Bronchial epithelial cell (primary cell): ENCODE results near the gene TMEM97. TPM values are rescaled to one million over a fixed set of nuclear protein-coding genes. Genes with fewer than 3 reads are reported as not detected.

Source experiments
- DNase-seq: peaks from one replicate; pipeline ENCODE4 v3.0.0-alpha.2; 2010; ENCODE audit warnings: low read depth
- FAIRE-seq: peaks from 2 replicates; lab custom pipeline; 2011; peaks lifted over from hg19 to GRCh38; lab: Jason Lieb, UNC
- H3K27me3 ChIP-seq: 2 replicates; pipeline ENCODE4 v1.5.1; 2011; ENCODE audit warnings: low read length; ENCODE audit not compliant: control insufficient read depth, insufficient read depth
- H3K36me3 ChIP-seq: 2 replicates; pipeline ENCODE4 v1.5.1; 2011; ENCODE audit warnings: low read length; ENCODE audit not compliant: control insufficient read depth, insufficient read depth
- H3K4me3 ChIP-seq: 2 replicates; pipeline ENCODE4 v1.5.1; 2011; ENCODE audit warnings: mild to moderate bottlenecking, low read depth, low read length, control low read depth
- total RNA-seq: library from RNA; depleted of rRNA; stranded (reverse); fragments of >200 nt; gene quantifications from 2 replicates; pipeline ENCODE4 v1.2.1, GENCODE V29; 2014
- TF ChIP-seq, protein P1 (sequence below): IDR thresholded peaks from 2 replicates; pipeline ENCODE4 v1.5.1; 2011; ENCODE audit warnings: mild to moderate bottlenecking, moderate library complexity, low read length, control low read depth, inconsistent platforms; ENCODE audit not compliant: insufficient read depth, severe bottlenecking

The TMEM97 gene
- total RNA-seq, 1 donor from 2014 or later: 8.2 TPM

DNA sequence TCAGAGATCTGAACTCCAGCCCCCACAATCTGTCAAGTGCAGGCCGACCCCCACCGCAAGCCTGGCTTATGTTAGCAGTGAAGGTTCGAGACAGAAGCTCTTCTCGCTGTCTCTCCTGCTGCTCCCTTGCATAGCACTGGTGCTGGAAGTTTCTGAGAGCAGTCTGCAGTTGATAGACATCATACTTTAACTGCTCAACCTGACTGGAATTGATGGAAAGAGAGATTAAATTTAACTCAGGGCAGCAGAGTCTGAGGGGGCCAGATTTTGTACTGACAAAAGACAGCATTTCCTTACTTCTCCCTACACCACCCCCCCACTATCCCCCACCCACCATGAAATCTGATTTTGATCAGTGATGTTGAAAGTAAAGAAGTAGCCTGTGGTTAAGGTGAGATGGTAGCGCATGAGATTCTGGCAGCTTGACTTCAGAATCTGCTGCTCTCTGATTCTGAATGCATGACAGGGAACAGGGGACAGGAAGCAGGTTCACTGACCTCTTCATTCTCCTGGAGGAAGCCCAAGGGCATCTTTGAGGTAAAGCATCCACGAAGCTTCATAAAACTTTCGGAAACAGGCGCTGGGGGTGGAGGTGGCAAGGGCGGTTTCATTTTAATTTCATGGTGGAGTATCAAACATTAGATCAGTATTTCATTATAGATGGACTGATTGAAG is 44.3 kb upstream of the TMEM97 start:
- FAIRE-seq (no peak), DNase-seq (no peak)
- no peak overlapping the region for H3K4me3 ChIP-seq
- peaks cover 24% of the 10 kb centered on the region for H3K27me3 ChIP-seq
- H3K36me3 ChIP-seq: no peaks in the 10 kb centered on the region
- TF ChIP-seq, protein P1, sequence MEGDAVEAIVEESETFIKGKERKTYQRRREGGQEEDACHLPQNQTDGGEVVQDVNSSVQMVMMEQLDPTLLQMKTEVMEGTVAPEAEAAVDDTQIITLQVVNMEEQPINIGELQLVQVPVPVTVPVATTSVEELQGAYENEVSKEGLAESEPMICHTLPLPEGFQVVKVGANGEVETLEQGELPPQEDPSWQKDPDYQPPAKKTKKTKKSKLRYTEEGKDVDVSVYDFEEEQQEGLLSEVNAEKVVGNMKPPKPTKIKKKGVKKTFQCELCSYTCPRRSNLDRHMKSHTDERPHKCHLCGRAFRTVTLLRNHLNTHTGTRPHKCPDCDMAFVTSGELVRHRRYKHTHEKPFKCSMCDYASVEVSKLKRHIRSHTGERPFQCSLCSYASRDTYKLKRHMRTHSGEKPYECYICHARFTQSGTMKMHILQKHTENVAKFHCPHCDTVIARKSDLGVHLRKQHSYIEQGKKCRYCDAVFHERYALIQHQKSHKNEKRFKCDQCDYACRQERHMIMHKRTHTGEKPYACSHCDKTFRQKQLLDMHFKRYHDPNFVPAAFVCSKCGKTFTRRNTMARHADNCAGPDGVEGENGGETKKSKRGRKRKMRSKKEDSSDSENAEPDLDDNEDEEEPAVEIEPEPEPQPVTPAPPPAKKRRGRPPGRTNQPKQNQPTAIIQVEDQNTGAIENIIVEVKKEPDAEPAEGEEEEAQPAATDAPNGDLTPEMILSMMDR: no peak

DNA sequence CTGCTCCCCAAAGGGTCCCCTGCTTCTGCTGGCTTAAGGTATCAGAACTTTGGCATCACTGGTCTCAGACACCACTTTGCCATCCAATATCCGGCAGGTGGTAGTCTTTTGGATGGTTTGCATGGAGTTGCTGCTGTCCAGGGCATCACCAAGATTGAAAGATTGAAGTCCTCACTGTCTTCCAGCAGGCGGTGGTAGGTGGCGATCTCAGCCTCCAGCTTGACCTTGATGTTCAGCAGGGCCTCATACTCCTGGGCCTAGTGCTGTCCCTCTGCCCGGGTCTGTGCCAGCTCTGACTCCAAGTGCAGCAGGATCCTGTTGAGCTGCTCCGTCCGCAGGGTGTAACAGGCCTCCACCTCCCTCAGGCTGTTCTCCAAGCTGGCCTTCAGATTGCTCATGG is 43.0 kb upstream of the TMEM97 start:
- Histone ChIP-seq H3K4me3 (no peak overlapping the region), H3K36me3 (no peaks in the 10 kb centered on the region), H3K27me3 (peaks cover 24% of the 10 kb centered on the region)
- DNase-seq (no peak), FAIRE-seq (no peak)
- TF ChIP-seq, protein P1: no peak

DNA sequence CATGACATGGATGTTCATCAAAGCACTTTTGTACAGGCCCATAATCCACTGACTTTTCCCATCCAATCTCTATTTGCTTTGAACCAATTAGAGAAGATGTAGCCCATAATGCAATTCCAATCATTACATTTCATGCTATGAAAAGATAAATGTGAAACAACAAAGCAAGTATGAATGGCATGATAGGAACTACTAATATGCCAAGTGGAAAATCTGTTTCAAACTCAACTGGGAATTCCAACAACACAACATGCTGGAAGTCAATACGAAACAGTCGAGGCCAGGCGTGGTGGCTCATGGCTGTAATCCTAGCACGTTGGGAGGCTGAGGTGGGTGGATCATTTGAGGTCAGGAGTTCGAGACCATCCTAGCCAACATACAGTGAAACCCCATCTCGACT is 39.6 kb upstream of the TMEM97 start:
- TF ChIP-seq, protein P1: no peak
- Histone ChIP-seq H3K27me3 (peaks cover 15% of the 10 kb centered on the region), H3K4me3 (no peak overlapping the region), H3K36me3 (no peaks in the 10 kb centered on the region)
- FAIRE-seq: no peak
- DNase-seq: no peak

DNA sequence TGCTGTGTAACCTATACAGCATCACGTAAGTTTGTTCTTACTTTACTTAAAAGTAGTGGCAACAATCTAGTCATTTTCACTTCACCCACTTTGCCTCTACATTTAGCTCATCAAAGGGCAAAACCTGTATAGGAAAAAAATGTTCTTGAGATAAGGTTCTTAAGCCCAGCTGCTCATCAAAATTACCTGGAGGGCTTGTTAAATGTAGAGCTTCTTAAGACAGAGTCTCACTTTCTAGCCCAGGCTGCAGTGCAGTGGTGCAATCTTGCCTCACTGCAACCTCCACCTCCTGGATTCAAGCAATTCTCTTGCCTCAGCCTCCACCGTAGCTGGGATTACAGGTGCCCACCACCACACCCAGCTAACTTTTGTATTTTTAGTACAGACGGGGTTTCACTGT is 38.2 kb upstream of the TMEM97 start:
- TF ChIP-seq, protein P1: no peak
- no peak overlapping the region for H3K4me3 ChIP-seq
- H3K36me3 ChIP-seq: no peaks in the 10 kb centered on the region
- FAIRE-seq (no peak), DNase-seq (no peak)
- H3K27me3 ChIP-seq: peaks cover 8% of the 10 kb centered on the region

DNA sequence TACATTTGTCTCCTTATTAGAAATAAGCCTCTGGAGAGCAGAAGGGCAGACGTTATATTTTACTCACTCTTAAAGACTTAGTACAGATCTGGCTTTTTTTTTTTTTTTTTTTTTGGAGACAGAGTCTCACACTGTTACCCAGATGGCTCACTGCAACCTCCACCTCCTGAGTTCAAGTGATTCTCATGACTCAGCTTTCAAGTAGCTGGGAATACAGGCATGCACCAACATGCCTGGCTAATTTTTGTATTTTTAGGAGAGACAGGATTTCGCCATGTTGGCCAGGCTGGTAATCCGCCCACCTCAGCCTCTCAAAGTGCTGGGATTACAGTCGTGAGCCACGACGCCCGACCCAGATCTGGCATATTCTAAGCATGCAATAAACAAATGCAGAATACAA is 36.4 kb upstream of the TMEM97 start:
- no peaks in the 10 kb centered on the region for H3K27me3 ChIP-seq
- DNase-seq (peak; percentile 92), FAIRE-seq (no peak)
- H3K4me3 ChIP-seq: no peak overlapping the region
- no peaks in the 10 kb centered on the region for H3K36me3 ChIP-seq
- TF ChIP-seq, protein P1: no peak

DNA sequence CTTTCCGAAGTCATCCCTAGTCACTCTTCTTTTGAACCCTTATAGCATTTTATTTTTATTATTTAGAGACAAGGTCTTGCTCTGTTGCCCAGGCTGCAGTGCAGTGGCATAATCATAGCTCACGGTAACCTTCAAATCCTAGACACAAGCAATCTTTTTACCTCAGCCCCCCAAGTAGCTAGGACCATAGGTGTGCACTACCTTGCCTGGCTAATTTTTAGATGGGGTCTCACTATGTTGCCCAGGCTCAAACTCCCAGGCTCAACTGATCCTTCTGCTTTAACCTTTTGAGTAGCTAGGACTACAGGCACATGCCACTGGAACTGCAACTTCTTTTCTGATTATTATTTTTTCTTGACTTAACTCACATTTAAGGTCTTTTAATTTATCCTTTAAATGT is 33.0 kb upstream of the TMEM97 start:
- TF ChIP-seq, protein P1: no peak
- DNase-seq: no peak
- Histone ChIP-seq H3K27me3 (no peaks in the 10 kb centered on the region), H3K4me3 (no peak overlapping the region), H3K36me3 (no peaks in the 10 kb centered on the region)
- no peak for FAIRE-seq
